ENCODE results near the gene CCDC74B.
"Not testable (repeated sequence)": the region's sequence is repeated elsewhere in the genome, so short reads cannot be mapped to it uniquely, and the experiment has no call there.

Gene CCDC74B

GRCh38 chr2:130145006-130145414, at the start of gene CCDC74B:
Gene CCDC74B (minus strand): TSS chr2:130145112. CDS start chr2:130144996, 116 bp downstream.
- DNase-seq: peak; percentile 53

- not testable (repeated sequence) for DNase-seq
These were observed 48.9 kb upstream of the CCDC74B start for GRCh38 chr2:130193824-130194223.

- DNase-seq: not testable (repeated sequence)
These were observed 47.5 kb upstream of the CCDC74B start for GRCh38 chr2:130192451-130192850.

GRCh38 chr2:130191319-130191718, 46.4 kb upstream of the CCDC74B start:
- not testable (repeated sequence) for DNase-seq

- DNase-seq: no peak
These were observed 45.3 kb upstream of the CCDC74B start for GRCh38 chr2:130190237-130190636.

- DNase-seq: not testable (repeated sequence)
These were observed 44.0 kb upstream of the CCDC74B start for GRCh38 chr2:130188958-130189357.

GRCh38 chr2:130187859-130188792, 43.2 kb upstream of the CCDC74B start:
- DNase-seq: not testable (repeated sequence)

GRCh38 chr2:130187268-130187667, 42.4 kb upstream of the CCDC74B start:
- DNase-seq: no peak

GRCh38 chr2:130186391-130186790, 41.5 kb upstream of the CCDC74B start:
- DNase-seq: no peak

GRCh38 chr2:130185896-130186295, 41.0 kb upstream of the CCDC74B start:
- DNase-seq: no peak

GRCh38 chr2:130185436-130185835, 40.5 kb upstream of the CCDC74B start:
- DNase-seq: no peak

GRCh38 chr2:130183512-130184373, 38.8 kb upstream of the CCDC74B start:
- DNase-seq: no peak

GRCh38 chr2:130182826-130183511, 38.1 kb upstream of the CCDC74B start:
- not testable (repeated sequence) for DNase-seq

- peak; percentile 92 for DNase-seq
These were observed 37.2 kb upstream of the CCDC74B start, which contains the start of gene MZT2B for GRCh38 chr2:130181880-130182682. Gene MZT2B (plus strand): TSS chr2:130182262. CDS start chr2:130182283, 21 bp downstream.

- peak; percentile 98 for DNase-seq
These were observed 36.5 kb upstream of the CCDC74B start, which contains the start of gene SMPD4 for GRCh38 chr2:130181325-130181879. Gene SMPD4 (minus strand): TSS chr2:130181602. CDS start chr2:130176592, 5,010 bp downstream.

- DNase-seq: not testable (repeated sequence)
These were observed 35.8 kb upstream of the CCDC74B start for GRCh38 chr2:130180404-130181324.

GRCh38 chr2:130174866-130175265, 30.0 kb upstream of the CCDC74B start:
- not testable (repeated sequence) for DNase-seq

- DNase-seq: no peak
These were observed 25.0 kb upstream of the CCDC74B start for GRCh38 chr2:130169896-130170295.

- DNase-seq: not testable (repeated sequence)
These were observed 24.3 kb upstream of the CCDC74B start for GRCh38 chr2:130169163-130169562.

GRCh38 chr2:130166611-130167010, 21.7 kb upstream of the CCDC74B start:
- not testable (repeated sequence) for DNase-seq
